ENCODE measurements around the gene TTLL10. TPM values are rescaled to one million over a fixed set of nuclear protein-coding genes. Genes with fewer than 3 reads are reported as not detected.

TTLL10 gene
- polyA plus RNA-seq, 1 of the 3 experiments (the other 2 are of a cell fraction) = not detected

GRCh38 chr1:1167841-1168450 is 5.7 kb upstream of the TTLL10 start:
- ChIA-PET CTCF (interaction anchor here (0.6 to 1.1 kb wide), 2 partner anchors 45 to 46 kb away, joined by 3 to 6 read pairs; no protein-coding TSS in a partner anchor), POLR2A (no interaction called here)
- Histone ChIP-seq H3K27me3 (ENCODE audit: insufficient read depth) (no peaks in the 10 kb centered on the region), H3K9me3 (no peaks in the 10 kb centered on the region), H2AFZ (ENCODE audit: low read depth) (no peak overlapping the region), H3K9ac (no peak overlapping the region), H4K20me1 (ENCODE audit: insufficient read depth) (no peaks in the 10 kb centered on the region), H3K79me2 (ENCODE audit: insufficient read depth) (no peaks in the 10 kb centered on the region), H3K9me2 (no peaks in the 10 kb centered on the region), H3K27ac (ENCODE audit: low read depth in 2 of 2, low read length in 1 of 2) (no peak overlapping the region), H3K4me1 (ENCODE audit: control insufficient read depth in 1 of 2, insufficient read depth in 2 of 2, low read depth in 1 of 2, low read length in 1 of 2) (no peaks in the 10 kb centered on the region), H3K4me2 (no peak overlapping the region), H3K36me3 (replicated peaks in 1 of 2; ENCODE audit: control insufficient read depth in 1 of 2, insufficient read depth in 2 of 2, low read length in 1 of 2) (no peaks in the 10 kb centered on the region), H3K4me3 (ENCODE audit: low read depth in 2 of 2, low read length in 1 of 2) (no peak overlapping the region), H3F3A (replicated peaks; ENCODE audit: insufficient read depth) (no peaks in the 10 kb centered on the region)
- DNase-seq = no peak
- 71% methylated on average over 6 of the region's 36 CpGs for WGBS (ENCODE audit: low lambda C conversion rate)
- TF ChIP-seq, protein P1, sequence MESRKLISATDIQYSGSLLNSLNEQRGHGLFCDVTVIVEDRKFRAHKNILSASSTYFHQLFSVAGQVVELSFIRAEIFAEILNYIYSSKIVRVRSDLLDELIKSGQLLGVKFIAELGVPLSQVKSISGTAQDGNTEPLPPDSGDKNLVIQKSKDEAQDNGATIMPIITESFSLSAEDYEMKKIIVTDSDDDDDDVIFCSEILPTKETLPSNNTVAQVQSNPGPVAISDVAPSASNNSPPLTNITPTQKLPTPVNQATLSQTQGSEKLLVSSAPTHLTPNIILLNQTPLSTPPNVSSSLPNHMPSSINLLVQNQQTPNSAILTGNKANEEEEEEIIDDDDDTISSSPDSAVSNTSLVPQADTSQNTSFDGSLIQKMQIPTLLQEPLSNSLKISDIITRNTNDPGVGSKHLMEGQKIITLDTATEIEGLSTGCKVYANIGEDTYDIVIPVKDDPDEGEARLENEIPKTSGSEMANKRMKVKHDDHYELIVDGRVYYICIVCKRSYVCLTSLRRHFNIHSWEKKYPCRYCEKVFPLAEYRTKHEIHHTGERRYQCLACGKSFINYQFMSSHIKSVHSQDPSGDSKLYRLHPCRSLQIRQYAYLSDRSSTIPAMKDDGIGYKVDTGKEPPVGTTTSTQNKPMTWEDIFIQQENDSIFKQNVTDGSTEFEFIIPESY (IDR thresholded peaks at IDR 0.05; ENCODE audit: borderline replicate concordance, low read depth) = no peak
- TF ChIP-seq NRF1 (IDR thresholded peaks at IDR 0.05; ENCODE audit: low read depth, low read length) (no peak), MXI1 (IDR thresholded peaks at IDR 0.05; ENCODE audit: low read depth, low read length) (no peak), RCOR1 (IDR thresholded peaks at IDR 0.05; ENCODE audit: low read length) (no peak), SIN3A (IDR thresholded peaks at IDR 0.05; ENCODE audit: borderline replicate concordance, low read depth, low read length) (no peak), TCF12 (IDR thresholded peaks at IDR 0.05) (no peak), TAF1 (IDR thresholded peaks at IDR 0.05; ENCODE audit: borderline replicate concordance, low read depth, low read length) (no peak), CHD2 (IDR thresholded peaks at IDR 0.05; ENCODE audit: low read length, partially characterized antibody) (no peak), POLR2AphosphoS5 (IDR thresholded peaks at IDR 0.05; ENCODE audit: low read depth, low read length) (no peak), EZH2phosphoT487 (IDR thresholded peaks at IDR 0.05; ENCODE audit: borderline replicate concordance, low read depth) (no peak), NFIC (IDR thresholded peaks at IDR 0.05; ENCODE audit: borderline replicate concordance) (no peak), FOSL2 (IDR thresholded peaks at IDR 0.05; ENCODE audit: borderline replicate concordance, low read depth) (no peak), RFX5 (IDR thresholded peaks at IDR 0.05; ENCODE audit: low read length) (no peak), RXRA (IDR thresholded peaks at IDR 0.05; ENCODE audit: borderline replicate concordance, low read depth) (no peak), SMC3 (IDR thresholded peaks at IDR 0.05; ENCODE audit: low read depth, low read length) (no peak), FOXM1 (IDR thresholded peaks at IDR 0.05; ENCODE audit: low read depth) (no peak), PBX3 (IDR thresholded peaks at IDR 0.05) (no peak), REST (IDR thresholded peaks at IDR 0.05; ENCODE audit: low read depth, low read length) (no peak)

Measured in SK-N-SH (cell line).